ENCODE results near the gene ZW10. TPM values are rescaled to one million over a fixed set of nuclear protein-coding genes. Genes with fewer than 3 reads are reported as not detected.
"Not testable (repeated sequence)": the region's sequence is repeated elsewhere in the genome, so short reads cannot be mapped to it uniquely, and the experiment has no call there.

Gene ZW10
- total RNA-seq, 1 experiment from 2014 or later = 29.1 TPM

DNA sequence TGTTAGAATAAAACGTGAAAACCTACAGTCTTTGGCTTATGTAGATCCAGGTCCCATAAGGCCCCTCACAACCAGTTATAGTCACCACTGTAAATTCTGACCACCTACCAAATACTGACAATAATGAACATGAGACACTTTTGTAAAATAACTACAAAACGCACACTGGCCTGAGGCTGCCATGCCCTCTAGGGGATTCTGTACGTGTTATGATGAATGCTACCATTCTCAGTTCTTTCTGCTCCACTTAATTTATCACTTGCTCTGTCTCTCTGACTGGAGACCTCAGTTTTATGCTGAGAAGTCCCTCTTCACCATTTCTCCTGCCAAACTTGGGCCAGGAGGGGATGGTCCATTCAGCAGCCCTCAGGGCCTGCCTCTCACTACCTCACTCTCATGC lies 48.7 kb downstream of the ZW10 start:
- Histone ChIP-seq H3K4me3 (ENCODE audit: insufficient read depth, low read depth, low read length) (no peak overlapping the region), H3K27me3 (ENCODE audit: control insufficient read depth, insufficient read depth, low read length) (no peaks in the 10 kb centered on the region), H3K36me3 (replicated peaks; ENCODE audit: control insufficient read depth, insufficient read depth, low read length) (no peaks in the 10 kb centered on the region)
- no peak for DNase-seq

DNA sequence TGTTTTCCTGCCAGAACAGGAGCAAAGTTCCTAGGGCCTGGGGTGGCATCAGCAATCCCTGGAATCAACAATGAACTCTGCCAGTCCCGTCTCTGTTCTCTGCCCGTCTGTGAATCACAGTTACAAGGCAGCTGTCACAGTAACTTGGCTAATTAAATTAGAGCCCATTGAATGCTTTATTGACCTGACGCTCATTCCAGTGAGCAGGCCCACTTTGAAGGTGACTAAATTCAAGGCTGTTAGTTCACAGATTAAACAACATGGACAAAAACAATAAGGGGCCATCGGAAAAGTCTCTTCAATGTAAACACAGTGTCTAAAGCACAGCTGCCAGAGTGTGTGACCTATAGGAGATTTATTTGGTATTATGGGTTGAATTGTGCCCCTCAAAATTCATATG lies 49.7 kb downstream of the ZW10 start:
- Histone ChIP-seq H3K36me3 (replicated peaks; ENCODE audit: control insufficient read depth, insufficient read depth, low read length) (no peaks in the 10 kb centered on the region), H3K4me3 (ENCODE audit: insufficient read depth, low read depth, low read length) (no peak overlapping the region), H3K27me3 (ENCODE audit: control insufficient read depth, insufficient read depth, low read length) (no peaks in the 10 kb centered on the region)
- no peak for DNase-seq

- DNase-seq = no peak
- Histone ChIP-seq H3K36me3 (replicated peaks; ENCODE audit: control insufficient read depth, insufficient read depth, low read length) (no peaks in the 10 kb centered on the region), H3K27me3 (ENCODE audit: control insufficient read depth, insufficient read depth, low read length) (no peaks in the 10 kb centered on the region), H3K4me3 (ENCODE audit: insufficient read depth, low read depth, low read length) (no peak overlapping the region)
Measured at GRCh38 chr11:113722934-113723333, 50.6 kb downstream of the ZW10 start.

DNA sequence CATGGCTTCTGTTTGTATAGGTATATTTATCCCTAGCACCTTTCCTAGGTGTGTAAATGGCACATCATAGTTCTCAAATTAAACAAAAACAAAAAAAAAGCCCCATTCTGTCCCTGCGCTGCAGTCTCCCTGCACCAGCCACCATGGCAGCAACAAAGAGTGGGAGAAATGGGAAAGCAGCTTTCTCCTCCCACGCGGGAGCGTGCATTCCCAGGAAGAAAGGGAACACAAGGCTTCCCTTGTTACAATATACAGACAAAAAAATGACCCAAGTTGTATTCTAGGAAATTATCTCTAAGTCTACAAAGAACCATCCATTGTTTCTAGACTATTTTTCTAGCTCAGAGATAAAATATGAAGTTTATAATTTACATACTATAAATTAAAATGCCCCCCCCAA lies 51.3 kb downstream of the ZW10 start:
- Histone ChIP-seq H3K36me3 (replicated peaks; ENCODE audit: control insufficient read depth, insufficient read depth, low read length) (no peaks in the 10 kb centered on the region), H3K27me3 (ENCODE audit: control insufficient read depth, insufficient read depth, low read length) (no peaks in the 10 kb centered on the region), H3K4me3 (ENCODE audit: insufficient read depth, low read depth, low read length) (no peak overlapping the region)
- no peak for DNase-seq

DNA sequence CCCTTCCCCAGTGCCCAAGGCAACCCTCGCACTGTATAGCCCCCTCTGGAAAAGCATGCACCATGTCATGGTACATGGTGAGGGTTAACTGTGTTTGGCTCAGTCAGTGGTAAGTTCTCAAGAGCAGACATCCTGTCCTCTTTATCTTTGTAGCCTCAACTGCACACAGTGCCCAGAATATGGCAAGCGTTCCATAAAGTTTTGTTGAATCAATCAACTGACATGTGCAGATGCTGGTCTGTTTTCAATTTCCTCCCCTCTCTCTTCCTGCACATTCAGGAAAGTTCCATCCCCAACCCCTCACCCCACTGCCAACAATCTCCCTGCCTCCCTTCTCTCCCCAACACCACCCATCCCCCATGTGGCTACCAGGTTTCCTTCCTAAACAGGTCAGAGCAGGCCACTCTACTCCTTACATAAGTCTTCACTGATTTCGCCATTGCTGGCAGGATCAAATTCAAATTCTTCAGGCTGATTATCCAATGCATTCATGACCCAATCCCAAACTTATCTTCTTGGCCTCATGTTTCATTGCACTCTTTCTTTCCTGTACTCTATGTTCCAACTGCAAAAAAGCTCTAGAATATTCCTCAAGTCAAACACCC lies 51.9 kb downstream of the ZW10 start:
- Histone ChIP-seq H3K36me3 (replicated peaks; ENCODE audit: control insufficient read depth, insufficient read depth, low read length) (no peaks in the 10 kb centered on the region), H3K4me3 (ENCODE audit: insufficient read depth, low read depth, low read length) (no peak overlapping the region), H3K27me3 (ENCODE audit: control insufficient read depth, insufficient read depth, low read length) (no peaks in the 10 kb centered on the region)
- DNase-seq = no peak

DNA sequence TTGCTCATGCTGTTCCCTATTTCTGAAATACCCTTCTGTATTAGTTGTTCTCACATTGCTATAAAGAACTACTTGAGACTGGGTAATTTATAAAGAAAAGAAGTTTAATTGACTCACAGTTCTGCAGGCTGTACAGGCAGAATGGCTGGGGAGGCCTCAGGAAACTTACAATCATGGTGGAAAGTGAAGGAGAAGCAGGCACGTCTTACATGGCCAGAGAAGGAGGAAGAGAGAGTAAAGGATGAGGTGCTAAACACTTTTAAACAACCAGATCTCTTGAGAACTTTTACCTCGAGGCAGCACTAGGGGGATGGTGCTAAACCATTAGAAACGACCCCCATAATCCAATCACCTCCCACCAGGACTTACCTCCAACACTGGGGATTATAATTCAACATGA lies 53.0 kb downstream of the ZW10 start:
- not testable (repeated sequence) for H3K36me3 ChIP-seq (replicated peaks; ENCODE audit: control insufficient read depth, insufficient read depth, low read length); H3K4me3 ChIP-seq (ENCODE audit: insufficient read depth, low read depth, low read length); DNase-seq; H3K27me3 ChIP-seq (ENCODE audit: control insufficient read depth, insufficient read depth, low read length)

DNA sequence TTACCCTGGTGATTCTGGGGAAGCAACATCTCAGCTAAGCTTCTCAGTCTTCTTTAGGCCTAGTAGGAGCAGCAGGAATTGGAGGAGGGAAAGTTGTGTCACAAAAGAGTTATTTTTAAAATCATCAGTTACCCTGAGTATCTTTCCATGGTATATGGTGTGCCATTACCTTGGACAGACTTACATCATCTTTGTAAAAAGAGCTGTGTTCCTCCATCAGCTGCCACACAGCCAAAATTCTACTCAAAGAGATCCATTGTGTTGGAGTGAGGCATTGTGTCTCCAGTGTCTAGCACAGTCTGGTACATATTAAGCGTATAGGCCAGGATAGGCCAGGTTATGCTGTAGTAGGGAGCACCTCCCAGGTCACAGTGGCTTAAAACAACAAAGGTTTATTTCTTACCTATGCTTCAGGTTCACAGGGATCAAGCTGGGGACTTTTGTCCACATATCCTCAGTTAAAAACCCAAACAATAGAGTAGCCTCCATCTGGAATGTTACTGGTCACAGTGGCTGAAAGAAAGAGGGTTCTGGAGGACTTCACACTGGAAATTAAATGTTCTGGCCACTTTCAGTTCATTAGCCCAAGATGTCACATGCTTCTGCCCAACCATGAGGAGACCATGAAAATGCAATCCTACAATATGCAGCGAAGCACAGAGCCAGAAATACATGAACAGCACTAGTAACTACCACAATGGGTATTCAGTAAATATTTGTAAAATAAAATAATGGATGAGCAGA lies 57.4 kb downstream of the ZW10 start:
- H3K36me3 ChIP-seq (replicated peaks; ENCODE audit: control insufficient read depth, insufficient read depth, low read length) = no peaks in the 10 kb centered on the region

DNA sequence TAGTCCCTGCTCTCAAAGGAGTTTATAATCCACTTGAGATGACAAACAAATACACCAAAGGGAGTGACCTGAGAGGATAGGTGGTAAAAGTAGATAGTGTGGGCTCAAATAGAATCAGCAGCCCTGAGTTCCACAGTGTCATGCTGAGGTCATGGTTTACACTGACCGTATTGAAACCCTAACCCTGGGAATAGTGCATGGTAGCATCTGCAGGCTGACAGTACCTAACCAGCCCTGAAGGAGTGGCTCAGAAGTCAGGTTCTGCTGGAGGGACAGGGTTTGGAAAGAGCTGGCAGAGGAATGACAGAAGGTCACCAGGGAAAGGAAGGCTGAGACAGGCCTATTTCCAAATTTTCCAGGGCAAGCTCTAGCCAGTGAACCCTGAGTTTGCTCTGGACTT lies 58.2 kb downstream of the ZW10 start:
- Histone ChIP-seq H3K27me3 (ENCODE audit: control insufficient read depth, insufficient read depth, low read length) (no peaks in the 10 kb centered on the region), H3K36me3 (replicated peaks; ENCODE audit: control insufficient read depth, insufficient read depth, low read length) (no peaks in the 10 kb centered on the region), H3K4me3 (ENCODE audit: insufficient read depth, low read depth, low read length) (no peak overlapping the region)
- no peak for DNase-seq

More for the DNA sequence above, 57.4 kb downstream of the ZW10 start:
- no peaks in the 10 kb centered on the region for H3K27me3 ChIP-seq (ENCODE audit: control insufficient read depth, insufficient read depth, low read length)
- H3K4me3 ChIP-seq (ENCODE audit: insufficient read depth, low read depth, low read length) = no peak overlapping the region
- no peak for DNase-seq

GRCh38 chr11:113710989-113711388 lies 62.5 kb downstream of the ZW10 start:
- DNase-seq = no peak
- H3K27me3 ChIP-seq (ENCODE audit: control insufficient read depth, insufficient read depth, low read length) = no peaks in the 10 kb centered on the region
- no peaks in the 10 kb centered on the region for H3K36me3 ChIP-seq (replicated peaks; ENCODE audit: control insufficient read depth, insufficient read depth, low read length)
- H3K4me3 ChIP-seq (ENCODE audit: insufficient read depth, low read depth, low read length) = no peak overlapping the region

- Histone ChIP-seq H3K4me3 (ENCODE audit: insufficient read depth, low read depth, low read length) (no peak within 1 kb of the TSS), H3K36me3 (replicated peaks; ENCODE audit: control insufficient read depth, insufficient read depth, low read length) (no peaks in the 10 kb centered on the region), H3K27me3 (ENCODE audit: control insufficient read depth, insufficient read depth, low read length) (no peaks in the 10 kb centered on the region)
- no peak for DNase-seq
Measured at GRCh38 chr11:113705871-113706655, 67.4 kb downstream of the ZW10 start, which contains the start of gene TMPRSS5. TSS of gene TMPRSS5 (minus strand) at chr11:113706308. CDS start at chr11:113706224, 84 bp downstream.

DNA sequence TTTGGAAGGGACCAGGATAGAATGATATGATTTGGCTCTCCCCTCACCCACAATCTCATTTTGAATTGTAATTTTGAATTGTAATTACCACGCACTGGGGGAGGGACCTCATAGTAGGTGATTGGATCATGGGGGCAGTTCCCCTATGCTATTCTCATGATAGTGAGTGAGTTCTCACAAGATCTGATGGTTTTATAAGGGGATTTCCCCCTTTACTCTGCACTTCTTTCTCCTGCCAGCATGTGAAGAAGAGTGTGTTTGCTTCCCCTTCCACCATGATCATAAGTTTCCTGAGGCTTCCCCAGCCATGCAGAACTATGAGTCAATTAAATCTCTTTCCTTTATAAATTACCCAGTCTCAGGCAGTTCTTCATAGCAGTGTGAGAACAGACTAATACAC lies 69.9 kb downstream of the ZW10 start:
- not testable (repeated sequence) for H3K4me3 ChIP-seq (ENCODE audit: insufficient read depth, low read depth, low read length); H3K27me3 ChIP-seq (ENCODE audit: control insufficient read depth, insufficient read depth, low read length); H3K36me3 ChIP-seq (replicated peaks; ENCODE audit: control insufficient read depth, insufficient read depth, low read length); DNase-seq

- Histone ChIP-seq H3K36me3 (replicated peaks; ENCODE audit: control insufficient read depth, insufficient read depth, low read length) (no peaks in the 10 kb centered on the region), H3K4me3 (ENCODE audit: insufficient read depth, low read depth, low read length) (no peak overlapping the region), H3K27me3 (ENCODE audit: control insufficient read depth, insufficient read depth, low read length) (no peaks in the 10 kb centered on the region)
- DNase-seq = no peak
Measured at GRCh38 chr11:113701491-113701890, 72.0 kb downstream of the ZW10 start.

GRCh38 chr11:113698515-113698914 lies 75.0 kb downstream of the ZW10 start:
- no peak for DNase-seq

DNA sequence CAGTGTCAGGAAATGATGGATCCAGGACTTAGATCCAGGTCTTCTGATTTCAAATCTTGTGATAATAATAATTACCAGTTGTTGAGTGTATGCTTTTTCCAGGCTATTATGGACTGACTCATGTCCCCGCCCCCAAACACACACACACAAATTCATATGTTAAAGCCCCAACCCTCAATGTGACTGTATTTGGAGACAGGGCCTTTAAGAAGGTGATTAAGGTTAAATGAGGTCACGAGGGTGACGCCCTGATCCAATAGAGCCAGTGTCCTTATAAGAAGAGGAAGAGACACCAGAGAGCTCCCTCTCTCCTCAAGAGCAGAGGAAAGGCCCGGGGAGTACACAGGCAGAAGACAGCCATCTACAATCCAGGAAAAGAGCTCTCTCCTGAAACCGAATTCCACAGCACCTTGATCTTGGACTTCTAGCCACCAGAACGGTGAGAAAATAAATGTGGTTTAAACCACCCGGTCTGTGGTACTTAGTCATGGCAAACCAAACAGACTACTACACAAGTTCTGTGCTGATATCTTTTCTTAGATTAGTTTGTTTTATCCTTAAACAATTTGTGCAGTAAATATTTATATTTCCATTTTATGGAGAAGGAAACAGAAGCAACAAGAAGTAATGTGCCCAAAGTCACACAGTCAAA lies 75.6 kb downstream of the ZW10 start:
- Histone ChIP-seq H3K4me3 (ENCODE audit: insufficient read depth, low read depth, low read length) (no peak overlapping the region), H3K36me3 (replicated peaks; ENCODE audit: control insufficient read depth, insufficient read depth, low read length) (no peaks in the 10 kb centered on the region), H3K27me3 (ENCODE audit: control insufficient read depth, insufficient read depth, low read length) (no peaks in the 10 kb centered on the region)
- DNase-seq = no peak

More at GRCh38 chr11:113698515-113698914, 75.0 kb downstream of the ZW10 start:
- Histone ChIP-seq H3K27me3 (ENCODE audit: control insufficient read depth, insufficient read depth, low read length) (no peaks in the 10 kb centered on the region), H3K36me3 (replicated peaks; ENCODE audit: control insufficient read depth, insufficient read depth, low read length) (no peaks in the 10 kb centered on the region), H3K4me3 (ENCODE audit: insufficient read depth, low read depth, low read length) (no peak overlapping the region)

Measured in H7 (cell line).